ENCODE results near the gene YRDC.
A peak's percentile ranks its signal among the peaks of the same experiment; 100 is the strongest.
"Not testable (repeated sequence)": the region's sequence is repeated elsewhere in the genome, so short reads cannot be mapped to it uniquely, and the experiment has no call there.

Gene YRDC

GRCh38 chr1:37821481-37821880 is 13.5 kb upstream of the YRDC start:
- no peak for DNase-seq (ENCODE audit: low read depth)

GRCh38 chr1:37817481-37817880 is 9.5 kb upstream of the YRDC start:
- DNase-seq (ENCODE audit: low read depth), result no peak

- no peak for DNase-seq (ENCODE audit: low read depth)
These were observed 6.2 kb upstream of the YRDC start for GRCh38 chr1:37814252-37814651.

- no peak for DNase-seq (ENCODE audit: low read depth)
These were observed 5.6 kb upstream of the YRDC start for GRCh38 chr1:37813529-37814145.

GRCh38 chr1:37811027-37811655 is 3.1 kb upstream of the YRDC start:
- DNase-seq (ENCODE audit: low read depth), result peak; percentile 82

- DNase-seq (ENCODE audit: low read depth), result no peak
These were observed 1.9 kb upstream of the YRDC start for GRCh38 chr1:37809942-37810341.

GRCh38 chr1:37808369-37809319 is 636 bp upstream of the YRDC start:
- DNase-seq (ENCODE audit: low read depth), result peak; percentile 83

- no peak for DNase-seq (ENCODE audit: low read depth)
These were observed 821 bp downstream of the YRDC start for GRCh38 chr1:37807220-37807554.

GRCh38 chr1:37802439-37802838 is 5.6 kb downstream of the YRDC start:
- no peak for DNase-seq (ENCODE audit: low read depth)

- DNase-seq (ENCODE audit: low read depth), result peak; percentile 72
These were observed 10.2 kb downstream of the YRDC start for GRCh38 chr1:37797750-37798345.

GRCh38 chr1:37795340-37796125 is 12.5 kb downstream of the YRDC start:
- DNase-seq (ENCODE audit: low read depth), result peak; percentile 38

- DNase-seq (ENCODE audit: low read depth), result no peak
These were observed 13.4 kb downstream of the YRDC start for GRCh38 chr1:37794372-37795339.

GRCh38 chr1:37793773-37794371 is 14.1 kb downstream of the YRDC start, which contains the start of gene MANEAL:
TSS of gene MANEAL (plus strand) at chr1:37793847. CDS start at chr1:37794183, 336 bp downstream.
- peak; percentile 64 for DNase-seq (ENCODE audit: low read depth)

- DNase-seq (ENCODE audit: low read depth), result no peak
These were observed 14.9 kb downstream of the YRDC start for GRCh38 chr1:37792943-37793686.

- DNase-seq (ENCODE audit: low read depth), result no peak
These were observed 25.5 kb downstream of the YRDC start for GRCh38 chr1:37782491-37782890.

- DNase-seq (ENCODE audit: low read depth), result no peak
These were observed 29.4 kb downstream of the YRDC start for GRCh38 chr1:37778654-37779053.

- DNase-seq (ENCODE audit: low read depth), result no peak
These were observed 31.0 kb downstream of the YRDC start for GRCh38 chr1:37776946-37777516.

GRCh38 chr1:37771440-37771839 is 36.6 kb downstream of the YRDC start:
- DNase-seq (ENCODE audit: low read depth), result not testable (repeated sequence)

GRCh38 chr1:37767488-37767887 is 40.5 kb downstream of the YRDC start:
- DNase-seq (ENCODE audit: low read depth), result no peak
